Measurements from ENCODE around the gene OLFM2. TPM values are rescaled to one million over a fixed set of nuclear protein-coding genes. Genes with fewer than 3 reads are reported as not detected.

Gene OLFM2
- total RNA-seq, 4 donors from 2014 or later = 0.25 to 0.78 TPM; not detected in 2

DNA sequence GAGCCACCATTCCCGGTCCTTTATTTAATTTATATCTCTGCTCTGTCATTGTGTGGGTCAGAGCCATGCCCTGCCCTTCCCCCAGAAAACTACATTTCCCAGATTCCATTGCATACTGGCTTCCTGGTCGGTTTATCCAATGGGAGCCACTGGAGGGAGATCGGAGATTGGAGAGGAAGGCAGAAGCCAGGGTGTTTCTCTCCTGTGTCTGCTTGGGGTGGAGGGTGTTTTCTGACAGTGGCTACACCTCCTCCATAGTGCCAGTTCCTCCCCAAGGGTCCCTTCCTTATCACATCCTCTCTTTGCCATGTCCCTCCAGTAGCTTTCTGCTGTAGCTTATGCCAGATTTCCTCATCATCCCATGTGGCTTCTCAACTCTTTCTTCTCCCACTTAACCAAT is 19.0 kb downstream of the OLFM2 start:
- Histone ChIP-seq H3K9me3 (no peaks in the 10 kb centered on the region), H3K36me3 (no peaks in the 10 kb centered on the region), H3K27ac (no peak overlapping the region), H3K4me3 (no peak overlapping the region), H3K4me1 (peaks cover 0 to 4% of the 10 kb centered on the region in 2 donors), H3K27me3 (peaks cover 16 to 22% (median 19%) of the 10 kb centered on the region in 3 donors)
- intact Hi-C loops (cut with DNase I; ENCODE audit: low total_unique reads) (no loop called here), in situ Hi-C loops (cut with MboI; ENCODE audit: low sequenced_read_pairs in 4 of 4) (no loop called here)
- no peak for DNase-seq
- no peak for TF ChIP-seq POLR2A (IDR thresholded peaks at IDR 0.05)
- no peak for TF ChIP-seq CTCF (IDR thresholded peaks at IDR 0.05 in 4 of 5, conservative IDR thresholded peaks at IDR 0.05 in 1 of 5)
- ATAC-seq = no peak

DNA sequence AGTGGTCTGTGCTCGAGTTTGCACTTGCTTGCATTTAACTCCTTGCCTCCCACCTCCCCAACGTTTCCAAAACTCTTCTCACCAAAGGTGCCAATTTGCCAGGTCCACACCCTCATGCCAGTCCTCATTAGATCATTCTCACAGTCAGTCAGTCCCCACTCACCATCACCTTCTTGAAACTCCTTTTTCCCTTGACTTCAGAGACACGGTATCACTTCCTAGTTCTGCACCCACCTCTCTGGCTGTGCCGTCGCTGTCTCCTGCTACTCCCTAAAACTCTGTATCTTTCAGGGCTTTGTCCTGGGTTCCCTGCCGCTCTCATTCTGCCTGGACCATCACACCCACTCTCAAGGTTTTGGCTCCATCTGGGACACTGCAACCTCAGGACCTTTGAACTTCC is 19.6 kb downstream of the OLFM2 start:
- intact Hi-C loops (cut with DNase I; ENCODE audit: low total_unique reads) (no loop called here), in situ Hi-C loops (cut with MboI; ENCODE audit: low sequenced_read_pairs in 4 of 4) (no loop called here)
- Histone ChIP-seq H3K27me3 (peaks cover 21 to 28% (median 25%) of the 10 kb centered on the region in 3 donors), H3K9me3 (no peaks in the 10 kb centered on the region), H3K4me1 (peaks cover 0 to 4% of the 10 kb centered on the region in 2 donors), H3K27ac (no peak overlapping the region), H3K36me3 (no peaks in the 10 kb centered on the region), H3K4me3 (no peak overlapping the region)
- ATAC-seq = no peak
- no peak for DNase-seq
- TF ChIP-seq CTCF (IDR thresholded peaks at IDR 0.05 in 4 of 5, conservative IDR thresholded peaks at IDR 0.05 in 1 of 5) (no peak), POLR2A (IDR thresholded peaks at IDR 0.05) (no peak)

DNA sequence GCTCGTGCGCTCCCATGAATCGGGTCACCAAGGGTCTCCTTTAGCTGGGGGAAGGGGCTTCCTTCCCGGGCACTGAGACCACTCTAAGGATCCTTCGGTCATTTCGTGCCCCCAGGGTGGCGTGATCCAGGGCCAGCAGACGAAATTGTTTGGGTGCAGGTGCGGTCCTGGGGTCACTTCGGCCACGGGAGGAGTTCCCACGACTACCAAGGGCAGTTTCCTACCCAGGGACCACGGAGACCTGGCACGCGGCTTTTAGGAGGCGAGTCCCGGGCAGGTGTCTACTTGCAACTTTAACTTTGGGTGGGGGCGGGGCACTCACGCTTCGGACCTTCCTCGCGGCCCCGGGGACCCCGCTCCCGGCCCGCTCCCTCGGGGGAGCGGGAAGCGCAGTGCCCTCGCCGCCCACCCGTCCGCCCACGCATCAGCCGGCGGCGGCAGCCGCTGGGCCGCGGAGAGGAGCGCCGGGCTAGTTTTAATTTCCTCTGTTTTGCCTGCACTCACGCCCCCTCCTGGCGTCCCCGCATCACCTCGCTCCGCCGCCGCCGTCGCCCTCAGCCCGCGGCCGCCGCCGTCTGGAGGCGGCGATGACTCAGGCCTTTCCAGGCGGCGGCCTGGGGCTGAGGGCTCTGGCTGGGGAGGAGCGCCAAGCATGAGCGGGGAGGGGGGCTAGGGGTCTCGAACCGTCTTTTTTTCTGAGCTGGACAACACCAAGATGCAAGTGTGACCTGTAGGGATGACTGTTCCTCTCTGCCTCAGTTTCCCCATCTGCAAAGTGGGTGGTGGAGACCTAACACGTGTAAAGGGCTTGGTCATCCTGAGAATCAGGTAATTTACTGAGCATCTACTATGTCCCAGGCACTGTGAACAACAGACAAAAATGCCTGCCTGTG is 21.8 kb downstream of the OLFM2 start:
- in situ Hi-C loops (cut with MboI; ENCODE audit: low sequenced_read_pairs in 4 of 4) = no loop called here
- H3K27ac ChIP-seq = peak overlapping the region in 1 of 4 donors; percentile 31

GRCh38 chr19:9914001-9914314 is 22.4 kb downstream of the OLFM2 start:
- no peaks in the 10 kb centered on the region for H3K9me3 ChIP-seq
- peak overlapping the region in 1 of 4 donors; percentile 31 for H3K27ac ChIP-seq
- intact Hi-C loops (cut with DNase I; ENCODE audit: low total_unique reads) = no loop called here
- TF ChIP-seq CTCF (IDR thresholded peaks at IDR 0.05 in 4 of 5, conservative IDR thresholded peaks at IDR 0.05 in 1 of 5) = no peak
- TF ChIP-seq POLR2A (IDR thresholded peaks at IDR 0.05) = no peak
- in situ Hi-C loops (cut with MboI; ENCODE audit: low sequenced_read_pairs in 4 of 4) = no loop called here
- H3K4me3 ChIP-seq = peak overlapping the region; percentile 47 to 56 (median 53)
- peaks cover 0 to 4% of the 10 kb centered on the region in 2 donors for H3K4me1 ChIP-seq
- peaks cover 25 to 31% (median 30%) of the 10 kb centered on the region in 3 donors for H3K27me3 ChIP-seq
- DNase-seq = no peak
- no peak for ATAC-seq
- no peaks in the 10 kb centered on the region for H3K36me3 ChIP-seq

More for the DNA sequence above, 21.8 kb downstream of the OLFM2 start:
- no peak for ATAC-seq
- Histone ChIP-seq H3K4me1 (peaks cover 0 to 4% of the 10 kb centered on the region in 2 donors), H3K4me3 (peak overlapping the region; percentile 47 to 56 (median 53)), H3K27me3 (peaks cover 25 to 31% (median 30%) of the 10 kb centered on the region in 3 donors), H3K36me3 (no peaks in the 10 kb centered on the region), H3K9me3 (no peaks in the 10 kb centered on the region)
- DNase-seq = peak; percentile 9 to 16
- TF ChIP-seq CTCF (IDR thresholded peaks at IDR 0.05 in 4 of 5, conservative IDR thresholded peaks at IDR 0.05 in 1 of 5) (peak in 4 of 5 experiments; percentile 3 to 42 (median 30)), POLR2A (IDR thresholded peaks at IDR 0.05) (no peak)
- intact Hi-C loops (cut with DNase I; ENCODE audit: low total_unique reads) = no loop called here
